Muscle layer of duodenum (tissue), 2 donors: ENCODE data around the gene DBP.

Experiments used
- H3K27ac ChIP-seq: one replicate; pipeline ENCODE4 v1.7.0; 2013; ENCODE audit warnings: mild to moderate bottlenecking, low read length
- H3K27me3 ChIP-seq: one replicate; pipeline ENCODE4 v1.7.0; 2013; ENCODE audit warnings: low read depth, mild to moderate bottlenecking, control low read depth, low read length
- H3K36me3 ChIP-seq, 2 donors: one replicate each; pipeline ENCODE4 v1.7.0; 2013; ENCODE audit warnings: low read length in 2 of 2, control low read depth in 1 of 2, mild to moderate bottlenecking in 1 of 2; ENCODE audit not compliant: insufficient read depth in 2 of 2, control insufficient read depth in 1 of 2
- H3K4me1 ChIP-seq, 2 donors: one replicate each; pipeline ENCODE4 v1.7.0; 2013; ENCODE audit warnings: low read length in 2 of 2, mild to moderate bottlenecking in 2 of 2, control low read depth in 1 of 2, moderate library complexity in 1 of 2; ENCODE audit not compliant: insufficient read depth in 2 of 2, control insufficient read depth in 1 of 2
- H3K4me3 ChIP-seq, 2 donors: one replicate each; pipeline ENCODE4 v1.7.0; 2013; ENCODE audit warnings: low read length in 2 of 2, low read depth in 1 of 2, mild to moderate bottlenecking in 1 of 2
- H3K9me3 ChIP-seq, 2 donors: one replicate each; pipeline ENCODE4 v1.7.0; 2013; ENCODE audit warnings: low read length in 2 of 2, control low read depth in 1 of 2, mild to moderate bottlenecking in 1 of 2; ENCODE audit not compliant: control insufficient read depth in 1 of 2
- donor health status: healthy.

Gene DBP

GRCh38 chr19:48631225-48631624 is 6.0 kb downstream of the DBP start:
- H3K36me3 ChIP-seq: peaks cover 4 to 10% of the 10 kb centered on the region in 2 donors
- H3K4me1 ChIP-seq: peaks cover 18 to 54% of the 10 kb centered on the region in 2 donors
- H3K27ac ChIP-seq: no peak overlapping the region
- H3K27me3 ChIP-seq: no peaks in the 10 kb centered on the region
- no peaks in the 10 kb centered on the region for H3K9me3 ChIP-seq
- peak overlapping the region in 1 of 2 donors; percentile 24 for H3K4me3 ChIP-seq

GRCh38 chr19:48630296-48631063 is 6.7 kb downstream of the DBP start:
- H3K4me3 ChIP-seq: peak overlapping the region in 1 of 2 donors; percentile 29
- peaks cover 4 to 17% of the 10 kb centered on the region in 2 donors for H3K36me3 ChIP-seq
- H3K27me3 ChIP-seq: no peaks in the 10 kb centered on the region
- peak overlapping the region; percentile 23 for H3K27ac ChIP-seq
- H3K4me1 ChIP-seq: peaks cover 18 to 58% of the 10 kb centered on the region in 2 donors
- H3K9me3 ChIP-seq: no peaks in the 10 kb centered on the region

- peak overlapping the region; percentile 23 for H3K27ac ChIP-seq
- peak overlapping the region in 1 of 2 donors; percentile 29 for H3K4me3 ChIP-seq
Measured at GRCh38 chr19:48629599-48630295, 7.4 kb downstream of the DBP start.

DNA sequence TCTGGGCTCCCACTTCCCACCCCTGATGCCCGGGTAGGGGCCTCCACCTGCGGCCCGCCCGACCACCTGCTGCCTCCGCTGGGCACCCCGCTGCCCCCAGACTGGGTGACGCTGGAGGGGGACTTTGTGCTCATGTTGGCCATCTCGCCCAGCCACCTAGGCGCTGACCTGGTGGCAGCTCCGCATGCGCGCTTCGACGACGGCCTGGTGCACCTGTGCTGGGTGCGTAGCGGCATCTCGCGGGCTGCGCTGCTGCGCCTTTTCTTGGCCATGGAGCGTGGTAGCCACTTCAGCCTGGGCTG is 7.9 kb downstream of the DBP start:
- Histone ChIP-seq H3K4me1 (peaks cover 17 to 60% of the 10 kb centered on the region in 2 donors), H3K27ac (no peak overlapping the region), H3K4me3 (no peak overlapping the region)

More at GRCh38 chr19:48629599-48630295, 7.4 kb downstream of the DBP start:
- peaks cover 4 to 17% of the 10 kb centered on the region in 2 donors for H3K36me3 ChIP-seq
- peaks cover 18 to 59% of the 10 kb centered on the region in 2 donors for H3K4me1 ChIP-seq
- no peaks in the 10 kb centered on the region for H3K27me3 ChIP-seq
- no peaks in the 10 kb centered on the region for H3K9me3 ChIP-seq

DNA sequence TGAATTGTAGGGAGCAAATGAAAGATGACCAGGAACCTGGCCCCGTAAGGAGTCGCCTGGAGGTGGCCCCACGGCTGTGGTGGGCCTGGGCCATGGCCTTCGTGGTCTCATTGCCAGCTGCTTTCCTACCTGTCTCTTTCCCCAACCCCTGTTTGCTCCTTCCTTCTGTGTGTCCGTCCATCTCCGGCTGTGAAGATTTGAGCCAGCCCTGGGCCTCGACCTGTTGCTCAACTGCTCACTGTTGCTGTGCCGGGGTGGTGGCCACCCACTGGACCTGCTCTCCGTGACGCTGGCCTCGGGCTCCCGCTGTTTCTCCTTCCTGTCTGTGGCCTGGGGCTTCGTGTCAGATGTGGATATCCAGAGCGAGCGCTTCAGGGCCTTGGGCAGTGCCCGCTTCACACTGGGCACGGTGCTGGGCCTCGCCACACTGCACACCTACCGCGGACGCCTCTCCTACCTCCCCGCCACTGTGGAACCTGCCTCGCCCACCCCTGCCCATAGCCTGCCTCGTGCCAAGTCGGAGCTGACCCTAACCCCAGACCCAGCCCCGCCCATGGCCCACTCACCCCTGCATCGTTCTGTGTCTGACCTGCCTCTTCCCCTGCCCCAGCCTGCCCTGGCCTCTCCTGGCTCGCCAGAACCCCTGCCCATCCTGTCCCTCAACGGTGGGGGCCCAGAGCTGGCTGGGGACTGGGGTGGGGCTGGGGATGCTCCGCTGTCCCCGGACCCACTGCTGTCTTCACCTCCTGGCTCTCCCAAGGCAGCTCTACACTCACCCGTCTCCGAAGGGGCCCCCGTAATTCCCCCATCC is 8.5 kb downstream of the DBP start:
- no peak overlapping the region for H3K4me3 ChIP-seq
- no peak overlapping the region for H3K27ac ChIP-seq
- H3K9me3 ChIP-seq: no peaks in the 10 kb centered on the region
- H3K36me3 ChIP-seq: peaks cover 4 to 17% of the 10 kb centered on the region in 2 donors
- H3K27me3 ChIP-seq: no peaks in the 10 kb centered on the region
- H3K4me1 ChIP-seq: peaks cover 14 to 57% of the 10 kb centered on the region in 2 donors

More for the DNA sequence above, 7.9 kb downstream of the DBP start:
- no peaks in the 10 kb centered on the region for H3K9me3 ChIP-seq
- no peaks in the 10 kb centered on the region for H3K27me3 ChIP-seq
- H3K36me3 ChIP-seq: peaks cover 4 to 17% of the 10 kb centered on the region in 2 donors

DNA sequence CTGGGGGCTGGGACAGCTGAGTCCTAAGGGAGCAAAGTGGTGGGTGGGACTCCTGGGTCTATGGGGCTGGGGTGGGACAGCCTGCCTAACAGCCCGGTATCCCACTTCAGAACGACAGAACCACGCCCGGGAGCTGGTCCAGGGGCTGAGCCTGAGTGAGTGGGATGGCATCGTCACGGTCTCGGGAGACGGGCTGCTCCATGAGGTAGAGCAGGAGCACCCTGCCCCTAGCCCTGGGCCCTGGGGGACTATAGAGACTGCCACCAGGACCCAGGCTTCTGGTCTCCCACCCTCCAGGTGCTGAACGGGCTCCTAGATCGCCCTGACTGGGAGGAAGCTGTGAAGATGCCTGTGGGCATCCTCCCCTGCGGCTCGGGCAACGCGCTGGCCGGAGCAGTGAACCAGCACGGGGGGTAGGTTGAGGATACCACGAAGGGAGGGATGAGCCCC is 9.3 kb downstream of the DBP start:
- H3K27me3 ChIP-seq: no peaks in the 10 kb centered on the region
- peaks cover 4 to 17% of the 10 kb centered on the region in 2 donors for H3K36me3 ChIP-seq
- no peak overlapping the region for H3K4me3 ChIP-seq
- H3K27ac ChIP-seq: peak overlapping the region; percentile 39
- H3K4me1 ChIP-seq: peaks cover 14 to 56% of the 10 kb centered on the region in 2 donors
- H3K9me3 ChIP-seq: no peaks in the 10 kb centered on the region

DNA sequence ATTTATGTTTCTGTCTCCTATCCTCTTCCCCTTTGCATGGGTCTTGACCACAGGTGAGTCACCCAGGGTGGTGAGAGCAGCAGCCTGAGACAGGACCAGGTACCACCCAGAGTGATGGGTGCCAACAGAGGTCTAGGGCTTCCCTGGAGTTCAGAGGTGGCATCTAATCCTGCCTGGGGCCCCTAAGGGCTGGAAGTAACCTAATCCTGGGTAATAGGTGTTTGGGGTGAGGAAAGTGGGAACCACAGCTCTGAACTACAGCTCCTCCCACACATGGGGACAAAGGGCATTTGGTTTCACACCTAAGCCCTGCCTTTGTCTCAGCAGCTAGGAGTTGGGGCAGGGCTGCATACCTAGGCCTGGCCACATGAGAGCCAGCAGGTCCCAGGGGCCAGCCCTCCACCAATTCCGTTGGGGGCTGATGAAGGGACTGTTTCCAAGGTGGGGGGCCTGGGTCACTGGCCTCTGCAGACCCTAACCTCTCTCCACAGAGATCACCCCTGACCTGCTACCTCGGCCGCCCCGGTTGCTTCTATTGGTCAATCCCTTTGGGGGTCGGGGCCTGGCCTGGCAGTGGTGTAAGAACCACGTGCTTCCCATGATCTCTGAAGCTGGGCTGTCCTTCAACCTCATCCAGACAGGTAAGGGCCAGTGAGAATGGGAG is 9.8 kb downstream of the DBP start:
- peak overlapping the region; percentile 49 for H3K27ac ChIP-seq
- no peaks in the 10 kb centered on the region for H3K9me3 ChIP-seq
- H3K27me3 ChIP-seq: no peaks in the 10 kb centered on the region
- H3K4me1 ChIP-seq: peaks cover 8 to 51% of the 10 kb centered on the region in 2 donors
- no peak overlapping the region for H3K4me3 ChIP-seq
- H3K36me3 ChIP-seq: peaks cover 0 to 17% of the 10 kb centered on the region in 2 donors

DNA sequence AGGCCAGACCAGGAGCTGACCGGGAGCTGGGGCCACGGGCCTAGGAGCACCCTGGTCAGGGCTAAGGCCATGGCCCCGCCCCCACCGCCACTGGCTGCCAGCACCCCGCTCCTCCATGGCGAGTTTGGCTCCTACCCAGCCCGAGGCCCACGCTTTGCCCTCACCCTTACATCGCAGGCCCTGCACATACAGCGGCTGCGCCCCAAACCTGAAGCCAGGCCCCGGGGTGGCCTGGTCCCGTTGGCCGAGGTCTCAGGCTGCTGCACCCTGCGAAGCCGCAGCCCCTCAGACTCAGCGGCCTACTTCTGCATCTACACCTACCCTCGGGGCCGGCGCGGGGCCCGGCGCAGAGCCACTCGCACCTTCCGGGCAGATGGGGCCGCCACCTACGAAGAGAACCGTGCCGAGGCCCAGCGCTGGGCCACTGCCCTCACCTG is 11.3 kb downstream of the DBP start:
- Histone ChIP-seq H3K4me3 (no peak overlapping the region), H3K27ac (no peak overlapping the region), H3K36me3 (peaks cover 0 to 12% of the 10 kb centered on the region in 2 donors), H3K9me3 (no peaks in the 10 kb centered on the region), H3K27me3 (no peaks in the 10 kb centered on the region), H3K4me1 (peaks cover 8 to 42% of the 10 kb centered on the region in 2 donors)

GRCh38 chr19:48624791-48625723 is 12.1 kb downstream of the DBP start:
- peak overlapping the region; percentile 67 for H3K27ac ChIP-seq

DNA sequence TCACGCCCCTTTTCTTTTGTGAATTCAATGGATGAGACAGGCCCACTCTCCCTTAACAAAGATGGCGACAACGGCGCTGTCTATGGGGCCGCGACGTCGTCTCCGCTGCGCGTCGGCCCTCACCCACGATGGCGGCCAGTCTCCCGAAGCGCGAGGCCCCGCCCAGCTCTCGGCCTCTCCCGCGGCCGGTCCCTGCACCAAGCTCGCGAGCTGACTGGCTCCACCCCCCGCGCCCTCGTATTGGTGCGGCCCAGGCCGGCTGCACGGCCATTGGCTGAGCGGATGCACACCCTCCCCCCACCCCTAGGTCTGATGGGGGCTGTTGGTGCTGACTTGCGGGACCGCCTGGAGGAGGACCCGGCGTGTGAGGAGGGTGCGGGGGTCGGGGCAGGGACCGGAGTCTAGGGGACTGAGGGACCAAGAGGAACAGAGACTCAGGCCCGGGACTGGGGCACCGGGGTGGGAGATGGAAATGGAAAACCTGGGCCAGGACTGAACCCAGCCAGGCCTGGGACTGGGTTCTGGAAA is 13.0 kb downstream of the DBP start:
- no peaks in the 10 kb centered on the region for H3K9me3 ChIP-seq
- peak overlapping the region; percentile 50 for H3K4me3 ChIP-seq
- H3K4me1 ChIP-seq: peaks cover 8 to 34% of the 10 kb centered on the region in 2 donors
- peaks cover 0 to 8% of the 10 kb centered on the region in 2 donors for H3K36me3 ChIP-seq
- no peaks in the 10 kb centered on the region for H3K27me3 ChIP-seq
- H3K27ac ChIP-seq: peak overlapping the region; percentile 67

More at GRCh38 chr19:48624791-48625723, 12.1 kb downstream of the DBP start:
- H3K4me3 ChIP-seq: peak overlapping the region; percentile 48 to 50
- no peaks in the 10 kb centered on the region for H3K27me3 ChIP-seq
- peaks cover 8 to 37% of the 10 kb centered on the region in 2 donors for H3K4me1 ChIP-seq
- H3K36me3 ChIP-seq: peaks cover 0 to 8% of the 10 kb centered on the region in 2 donors
- H3K9me3 ChIP-seq: no peaks in the 10 kb centered on the region
